HepG2 (cell line): ENCODE data around the gene METTL16. TPM values are rescaled to one million over a fixed set of nuclear protein-coding genes. Genes with fewer than 3 reads are reported as not detected.
A peak's percentile ranks its signal among the peaks of the same experiment; 100 is the strongest.

ENCODE experiments used
- ASH2L ChIP-seq: fragments of 300-600, 200-600 bp; sonication (generic); IDR thresholded peaks from 2 replicates; pipeline ENCODE4 v1.7.0; 2017; ENCODE audit warnings: low read depth, mild to moderate bottlenecking, moderate library complexity, mixed read lengths, low read length; ENCODE audit not compliant: insufficient read length
- ATAD3A ChIP-seq: sonication (generic); formaldehyde crosslinking; IDR thresholded peaks from 2 replicates; pipeline ENCODE4 v1.4.0; 2020; ENCODE audit warnings: missing genetic modification reagents
- ATF6 ChIP-seq: sonication (generic); formaldehyde crosslinking; conservative IDR thresholded peaks from 2 replicates; pipeline ENCODE4 v1.4.0; 2020; ENCODE audit warnings: missing genetic modification reagents
- ATRX ChIP-seq: sonication (generic); formaldehyde crosslinking; IDR thresholded peaks from 2 replicates; pipeline ENCODE4 v1.4.0; 2020; ENCODE audit warnings: missing genetic modification reagents, borderline replicate concordance
- FOSL1 ChIP-seq: sonication (generic); formaldehyde crosslinking; IDR thresholded peaks from 2 replicates; pipeline ENCODE4 v1.9.0; 2021; ENCODE audit warnings: missing genetic modification reagents, borderline replicate concordance
- IRF2 ChIP-seq: IDR thresholded peaks from 2 replicates; pipeline ENCODE4 v1.6.1; 2018; ENCODE audit warnings: missing genetic modification reagents, missing compliant biosample characterization
- KDM4B ChIP-seq: sonication (generic); formaldehyde crosslinking; IDR thresholded peaks from 2 replicates; pipeline ENCODE4 v1.4.0; 2020; ENCODE audit warnings: missing genetic modification reagents
- MTF1 ChIP-seq: sonication (generic); formaldehyde crosslinking; IDR thresholded peaks from 2 replicates; pipeline ENCODE4 v1.5.0; 2020; ENCODE audit warnings: missing genetic modification reagents
- NFE2 ChIP-seq: sonication (generic); formaldehyde crosslinking; IDR thresholded peaks from 2 replicates; pipeline ENCODE4 v1.4.0; 2020; ENCODE audit warnings: missing genetic modification reagents
- NFKBIZ ChIP-seq: IDR thresholded peaks from 2 replicates; pipeline ENCODE4 v1.6.1; 2018; ENCODE audit warnings: missing genetic modification reagents, missing compliant biosample characterization
- PHF5A ChIP-seq: IDR thresholded peaks from one replicate; pipeline ENCODE4 v1.6.1; 2018; ENCODE audit warnings: low read depth, missing genetic modification reagents; ENCODE audit not compliant: unreplicated experiment
- RBM39 ChIP-seq: fragments of 200-400 bp; formaldehyde crosslinking; IDR thresholded peaks from one replicate; pipeline ENCODE4 v1.6.1; 2018; ENCODE audit warnings: antibody characterized with exemption, mild to moderate bottlenecking, low read depth, low read length; ENCODE audit not compliant: poor library complexity, severe bottlenecking
- TFDP2 ChIP-seq: sonication (generic); formaldehyde crosslinking; IDR thresholded peaks from 2 replicates; pipeline ENCODE4 v1.4.0; 2020; ENCODE audit warnings: missing genetic modification reagents
- ZBTB43 ChIP-seq: sonication (generic); formaldehyde crosslinking; conservative IDR thresholded peaks from 2 replicates; pipeline ENCODE4 v1.4.0; 2020; ENCODE audit warnings: missing genetic modification reagents
- ZNF275 ChIP-seq: sonication (generic); formaldehyde crosslinking; IDR thresholded peaks from 2 replicates; pipeline ENCODE4 v1.8.0; 2022; ENCODE audit warnings: missing genetic modification reagents, mild to moderate bottlenecking, inconsistent platforms, borderline replicate concordance
- ZNF709 ChIP-seq: sonication (generic); formaldehyde crosslinking; IDR thresholded peaks from 2 replicates; pipeline ENCODE4 v1.5.0; 2020; ENCODE audit warnings: mild to moderate bottlenecking, missing genetic modification reagents
- ZNF781 ChIP-seq: sonication (generic); formaldehyde crosslinking; IDR thresholded peaks from 2 replicates; pipeline ENCODE4 v1.5.1; 2020; ENCODE audit warnings: borderline replicate concordance, mild to moderate bottlenecking, missing genetic modification reagents; ENCODE audit errors: not compliant biosample characterization
- polyA plus RNA-seq, 8 experiments: library from polyadenylated mRNA; depleted of rRNA in 3 of 8; stranded (reverse) in 7 of 8; unstranded in 1 of 8; fragments of >200 nt; fragmentation: Illumina TruSeq in 4 of 8; extraction: Trizol in 4 of 8; gene quantifications; 2 replicates each; pipeline versions ENCODE4 v1.2.1 to v1.2.3, GENCODE V29; 2011 to 2016; ENCODE audit warnings: low read depth in 4 of 8, missing spikeins in 1 of 8, mixed read lengths in 1 of 8; ENCODE audit not compliant: insufficient read depth in 1 of 8
- total RNA-seq, 5 experiments: library from RNA; depleted of rRNA; stranded (reverse); fragments of >200 nt; fragmentation: Illumina TruSeq; extraction: Trizol; gene quantifications; 2 replicates each; pipeline ENCODE4 v1.2.3, GENCODE V29; 2016; ENCODE audit warnings: low read depth in 1 of 5
- TF ChIP-seq, protein P1 (sequence below): sonication (generic); formaldehyde crosslinking; IDR thresholded peaks from 2 replicates; pipeline ENCODE4 v1.4.0; 2020; ENCODE audit warnings: missing genetic modification reagents, borderline replicate concordance
- TF ChIP-seq, protein P2 (sequence below): sonication (generic); IDR thresholded peaks from 2 replicates; pipeline ENCODE4 v1.6.1; 2016; ENCODE audit warnings: low read depth, borderline replicate concordance

Gene METTL16
- total and polyA plus RNA-seq, 2 of the 13 experiments (the other 11 are each of a cell fraction or from before 2014, with no cell fraction given) = 11.6 to 18.5 TPM

DNA sequence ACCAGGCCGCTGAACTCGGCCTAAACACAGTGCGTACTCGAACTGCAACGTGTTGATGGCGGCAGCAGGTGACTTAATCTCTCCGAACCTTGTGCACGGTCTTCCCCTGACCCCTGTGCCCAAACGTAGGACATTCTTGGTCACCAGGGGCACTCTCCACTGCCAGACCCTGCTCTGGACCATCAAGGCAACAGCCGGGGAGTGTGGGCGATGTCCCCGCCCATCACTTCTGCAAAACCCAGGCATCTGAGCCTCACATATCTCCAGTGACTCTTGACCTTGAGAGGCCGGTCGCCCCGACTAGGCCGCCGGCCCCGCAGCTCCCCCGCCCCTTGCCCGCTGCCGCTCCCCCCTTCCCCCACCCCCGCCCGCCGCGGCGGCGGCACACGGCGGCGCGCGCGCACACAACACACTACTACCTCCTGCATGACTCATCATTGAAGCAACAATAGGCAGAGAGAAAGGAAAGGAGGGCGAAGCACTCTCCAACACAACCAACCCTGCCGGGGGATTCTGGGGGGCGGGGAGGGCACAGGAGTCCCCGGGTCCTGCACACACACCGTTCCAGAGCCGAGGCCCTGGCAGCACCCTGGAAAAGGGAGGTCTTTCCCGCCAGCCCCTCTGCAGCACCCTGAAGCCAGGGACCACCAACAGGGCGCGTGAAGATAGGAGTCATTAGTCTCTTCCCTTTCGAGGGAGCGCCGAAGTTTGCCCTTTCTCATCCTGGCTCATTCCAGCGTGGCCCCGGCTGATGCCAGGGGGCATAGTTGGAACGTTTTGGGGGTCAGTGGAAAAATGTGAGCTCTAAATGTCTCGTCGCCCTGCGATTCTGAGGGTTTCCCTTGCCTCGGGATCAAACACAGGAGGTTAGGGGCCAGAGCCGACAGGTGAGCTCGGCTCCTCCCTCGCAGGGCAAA is 112.8 kb downstream of the METTL16 start (continued):
- TF ChIP-seq ATF6 (CRISPR knock-in tag) (no peak), IRF2 (CRISPR knock-in tag) (no peak), TFDP2 (CRISPR knock-in tag) (peak; percentile 45; the same call in 1 of the 2 replicates), PHF5A (CRISPR knock-in tag) (no peak), ATRX (no peak), ZNF709 (CRISPR knock-in tag) (0 out of 2 replicates have a peak, but pooled peaks have one; percentile 52), FOSL1 (CRISPR knock-in tag) (peak; percentile 61), KDM4B (no peak), RBM39 (peak; percentile 28), ZBTB43 (CRISPR knock-in tag) (no peak), ZNF275 (CRISPR knock-in tag) (no peak), NFKBIZ (CRISPR knock-in tag) (no peak), MTF1 (CRISPR knock-in tag) (no peak), ASH2L (peak; percentile 22), ZNF781 (CRISPR knock-in tag) (no peak), NFE2 (CRISPR knock-in tag) (no peak), ATAD3A (CRISPR knock-in tag) (no peak)
- TF ChIP-seq, protein P1, sequence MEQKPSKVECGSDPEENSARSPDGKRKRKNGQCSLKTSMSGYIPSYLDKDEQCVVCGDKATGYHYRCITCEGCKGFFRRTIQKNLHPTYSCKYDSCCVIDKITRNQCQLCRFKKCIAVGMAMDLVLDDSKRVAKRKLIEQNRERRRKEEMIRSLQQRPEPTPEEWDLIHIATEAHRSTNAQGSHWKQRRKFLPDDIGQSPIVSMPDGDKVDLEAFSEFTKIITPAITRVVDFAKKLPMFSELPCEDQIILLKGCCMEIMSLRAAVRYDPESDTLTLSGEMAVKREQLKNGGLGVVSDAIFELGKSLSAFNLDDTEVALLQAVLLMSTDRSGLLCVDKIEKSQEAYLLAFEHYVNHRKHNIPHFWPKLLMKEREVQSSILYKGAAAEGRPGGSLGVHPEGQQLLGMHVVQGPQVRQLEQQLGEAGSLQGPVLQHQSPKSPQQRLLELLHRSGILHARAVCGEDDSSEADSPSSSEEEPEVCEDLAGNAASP (CRISPR knock-in tag) = 0 out of 2 replicates have a peak, but pooled peaks have one; percentile 5
- TF ChIP-seq, protein P2, sequence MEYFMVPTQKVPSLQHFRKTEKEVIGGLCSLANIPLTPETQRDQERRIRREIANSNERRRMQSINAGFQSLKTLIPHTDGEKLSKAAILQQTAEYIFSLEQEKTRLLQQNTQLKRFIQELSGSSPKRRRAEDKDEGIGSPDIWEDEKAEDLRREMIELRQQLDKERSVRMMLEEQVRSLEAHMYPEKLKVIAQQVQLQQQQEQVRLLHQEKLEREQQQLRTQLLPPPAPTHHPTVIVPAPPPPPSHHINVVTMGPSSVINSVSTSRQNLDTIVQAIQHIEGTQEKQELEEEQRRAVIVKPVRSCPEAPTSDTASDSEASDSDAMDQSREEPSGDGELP = peak; percentile 62; the same call in 1 of the 2 replicates
